ENCODE measurements around the gene NGEF. TPM values are rescaled to one million over a fixed set of nuclear protein-coding genes. Genes with fewer than 3 reads are reported as not detected.

The NGEF gene
- total and polyA plus RNA-seq, 12 donors: 10.1 to 467 (median 46.1) TPM

DNA sequence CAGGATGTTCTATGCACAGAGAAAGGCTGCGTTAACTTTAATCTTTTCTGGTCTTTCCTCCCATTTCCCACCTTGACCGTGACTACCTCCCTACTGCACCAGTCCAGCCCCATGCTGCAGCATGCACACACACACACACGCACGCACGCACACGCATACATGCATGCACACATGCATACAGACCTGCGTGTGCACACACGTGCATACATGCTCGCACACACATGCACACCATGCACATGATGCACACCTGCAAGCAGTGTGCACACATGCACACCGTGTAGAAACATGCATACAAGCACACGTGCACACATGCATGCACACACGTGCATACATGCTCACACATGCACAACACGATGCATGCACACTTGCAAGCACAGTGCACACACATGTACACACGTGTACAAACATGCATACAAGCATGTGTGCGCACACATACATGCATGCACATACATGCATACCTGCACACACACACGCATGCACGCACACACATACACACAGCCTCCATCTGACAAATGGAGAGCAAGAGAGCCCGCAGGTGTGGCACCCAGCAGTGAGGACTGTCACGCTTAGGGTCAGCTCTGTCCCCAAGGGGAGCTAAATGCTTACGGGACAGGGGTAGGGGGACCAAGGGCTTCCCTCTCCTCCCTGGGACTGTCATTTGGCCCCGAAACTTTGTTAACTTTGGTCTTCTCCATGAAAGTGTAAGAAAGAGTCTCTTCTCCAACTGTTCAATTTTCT lies 124.8 kb downstream of the NGEF start:
- DNase-seq: no peak
- H3K4me1 ChIP-seq (replicated peaks in 1 of 2): peaks cover 11 to 15% of the 10 kb centered on the region in 2 donors
- H3K36me3 ChIP-seq (replicated peaks in 1 of 2): no peaks in the 10 kb centered on the region
- intact Hi-C loops (cut with DNase I): no loop called here
- H3K4me3 ChIP-seq: no peak overlapping the region
- no peak overlapping the region for H3K27ac ChIP-seq
- 79 to 93% (median 86%) methylated on average over 16 to 21 of the region's 21 CpGs for WGBS, 4 donors
- no peaks in the 10 kb centered on the region for H3K9me3 ChIP-seq (replicated peaks in 1 of 3)
- H3K27me3 ChIP-seq: no peaks in the 10 kb centered on the region
- TF ChIP-seq POLR2A (IDR thresholded peaks at IDR 0.05): no peak
- TF ChIP-seq, protein P1, sequence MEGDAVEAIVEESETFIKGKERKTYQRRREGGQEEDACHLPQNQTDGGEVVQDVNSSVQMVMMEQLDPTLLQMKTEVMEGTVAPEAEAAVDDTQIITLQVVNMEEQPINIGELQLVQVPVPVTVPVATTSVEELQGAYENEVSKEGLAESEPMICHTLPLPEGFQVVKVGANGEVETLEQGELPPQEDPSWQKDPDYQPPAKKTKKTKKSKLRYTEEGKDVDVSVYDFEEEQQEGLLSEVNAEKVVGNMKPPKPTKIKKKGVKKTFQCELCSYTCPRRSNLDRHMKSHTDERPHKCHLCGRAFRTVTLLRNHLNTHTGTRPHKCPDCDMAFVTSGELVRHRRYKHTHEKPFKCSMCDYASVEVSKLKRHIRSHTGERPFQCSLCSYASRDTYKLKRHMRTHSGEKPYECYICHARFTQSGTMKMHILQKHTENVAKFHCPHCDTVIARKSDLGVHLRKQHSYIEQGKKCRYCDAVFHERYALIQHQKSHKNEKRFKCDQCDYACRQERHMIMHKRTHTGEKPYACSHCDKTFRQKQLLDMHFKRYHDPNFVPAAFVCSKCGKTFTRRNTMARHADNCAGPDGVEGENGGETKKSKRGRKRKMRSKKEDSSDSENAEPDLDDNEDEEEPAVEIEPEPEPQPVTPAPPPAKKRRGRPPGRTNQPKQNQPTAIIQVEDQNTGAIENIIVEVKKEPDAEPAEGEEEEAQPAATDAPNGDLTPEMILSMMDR (IDR thresholded peaks at IDR 0.05): no peak

DNA sequence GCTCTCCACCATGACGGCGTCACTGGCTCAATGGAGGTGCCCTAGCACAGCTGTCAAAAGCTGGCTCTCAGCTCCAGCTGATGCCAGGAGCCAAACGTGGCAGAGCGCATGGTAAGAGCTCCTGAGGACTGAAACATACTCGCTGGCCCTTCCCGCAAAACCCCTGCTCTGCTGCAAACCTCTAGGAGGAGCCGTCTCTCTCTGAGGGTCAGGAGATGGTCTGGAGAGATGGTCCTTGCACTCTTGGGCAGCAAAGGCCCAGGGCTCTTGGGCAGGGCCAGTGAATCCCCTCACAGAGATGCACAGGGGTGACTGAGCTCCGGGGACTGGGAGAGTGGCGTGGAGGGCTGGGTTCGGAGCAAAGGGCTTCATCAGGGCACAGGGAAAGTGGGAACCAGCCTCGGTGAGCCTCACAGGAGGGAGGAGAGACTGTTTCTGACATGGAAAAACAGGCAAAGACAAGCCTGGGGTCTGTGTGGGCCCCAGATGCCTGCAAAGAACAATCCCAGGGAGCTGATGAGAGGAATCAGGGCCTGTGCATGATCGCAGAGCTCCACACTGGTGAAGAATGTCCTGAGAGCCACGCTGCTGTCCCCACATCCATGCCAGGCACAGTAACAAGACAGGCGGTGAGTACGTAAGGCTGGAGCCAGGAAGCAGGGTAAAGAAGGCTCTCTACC lies 125.7 kb downstream of the NGEF start:
- TF ChIP-seq POLR2A (IDR thresholded peaks at IDR 0.05): no peak
- TF ChIP-seq, protein P1 (IDR thresholded peaks at IDR 0.05): no peak
- WGBS, 4 donors: 79 to 85% (median 85%) methylated on average over 14 to 15 of the region's 15 CpGs
- H3K4me1 ChIP-seq (replicated peaks in 1 of 2): peaks cover 11 to 15% of the 10 kb centered on the region in 2 donors
- no peak for DNase-seq
- H3K9me3 ChIP-seq (replicated peaks in 1 of 3): no peaks in the 10 kb centered on the region
- no peaks in the 10 kb centered on the region for H3K36me3 ChIP-seq (replicated peaks in 1 of 2)
- no peak overlapping the region for H3K27ac ChIP-seq
- H3K4me3 ChIP-seq: no peak overlapping the region
- intact Hi-C loops (cut with DNase I): no loop called here
- H3K27me3 ChIP-seq: no peaks in the 10 kb centered on the region

DNA sequence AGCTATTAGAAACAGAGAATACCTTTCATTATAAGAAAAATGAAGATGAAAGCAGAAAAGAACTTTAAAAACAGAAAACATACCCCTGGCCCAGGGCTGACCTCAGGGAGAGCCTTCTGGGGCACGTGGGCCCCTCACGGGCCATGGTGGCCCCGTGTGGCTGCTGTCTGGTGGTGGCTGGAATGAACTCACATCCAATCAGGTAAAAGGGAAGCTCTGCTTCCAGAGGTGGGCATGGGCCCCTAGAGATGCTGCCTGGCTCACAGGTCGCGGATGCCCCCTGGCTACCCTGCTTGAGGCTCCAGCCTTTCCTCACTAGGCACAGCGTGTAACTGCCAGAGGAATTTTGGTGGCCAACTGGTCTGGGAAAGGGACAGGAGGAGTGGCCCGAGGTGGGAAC lies 126.4 kb downstream of the NGEF start:
- intact Hi-C loops (cut with DNase I): no loop called here
- no peak for DNase-seq
- no peaks in the 10 kb centered on the region for H3K27me3 ChIP-seq
- no peaks in the 10 kb centered on the region for H3K9me3 ChIP-seq (replicated peaks in 1 of 3)
- no peak overlapping the region for H3K27ac ChIP-seq
- no peaks in the 10 kb centered on the region for H3K36me3 ChIP-seq (replicated peaks in 1 of 2)
- H3K4me1 ChIP-seq (replicated peaks in 1 of 2): peaks cover 7 to 11% of the 10 kb centered on the region in 2 donors
- TF ChIP-seq POLR2A (IDR thresholded peaks at IDR 0.05): no peak
- TF ChIP-seq, protein P1 (IDR thresholded peaks at IDR 0.05): no peak
- H3K4me3 ChIP-seq: no peak overlapping the region
- 71 to 85% (median 82%) methylated on average over 5 to 7 of the region's 7 CpGs for WGBS, 4 donors

DNA sequence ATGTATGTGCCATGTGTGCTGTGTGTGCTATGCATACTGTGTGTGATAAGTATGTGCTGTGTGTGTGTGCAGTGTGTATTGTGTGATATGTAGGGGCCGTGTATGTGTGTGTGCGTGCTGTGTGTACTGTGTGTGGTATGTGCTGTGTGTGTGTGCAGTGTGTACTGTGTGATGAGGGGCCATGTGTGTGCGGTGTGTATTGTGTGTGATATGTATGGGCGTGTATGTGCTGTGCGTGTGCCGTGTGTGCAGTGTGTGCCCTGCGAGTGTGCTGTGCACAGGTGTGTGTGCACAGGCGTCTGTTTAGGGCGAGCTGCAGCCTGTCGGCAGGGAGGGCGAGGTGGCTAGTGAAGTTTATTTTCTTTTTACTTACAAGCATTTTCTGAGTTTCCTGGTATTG lies 126.9 kb downstream of the NGEF start:
- intact Hi-C loops (cut with DNase I): no loop called here
- no peak overlapping the region for H3K4me3 ChIP-seq
- H3K9me3 ChIP-seq (replicated peaks in 1 of 3): no peaks in the 10 kb centered on the region
- TF ChIP-seq, protein P1 (IDR thresholded peaks at IDR 0.05): no peak
- TF ChIP-seq POLR2A (IDR thresholded peaks at IDR 0.05): no peak
- no peak overlapping the region for H3K27ac ChIP-seq
- no peaks in the 10 kb centered on the region for H3K27me3 ChIP-seq
- WGBS, 4 donors: 80 to 90% (median 87%) methylated on average over 11 of the region's 11 CpGs
- H3K4me1 ChIP-seq (replicated peaks in 1 of 2): peaks cover 2 to 6% of the 10 kb centered on the region in 2 donors
- peak in 1 of 7 donors; percentile 0 for DNase-seq
- H3K36me3 ChIP-seq (replicated peaks in 1 of 2): no peaks in the 10 kb centered on the region

Measured in adrenal gland (tissue), 12 donors.